Epithelial cell of esophagus (primary cell): ENCODE measurements around the gene FOXO4.

Source experiments
- DNase-seq: peaks from one replicate; pipeline ENCODE4 v3.0.0; 2010; ENCODE audit warnings: low read depth
- H3K4me3 ChIP-seq: 2 replicates; pipeline ENCODE4 v1.5.1; 2011; ENCODE audit warnings: mild to moderate bottlenecking, low read length, control low read depth
- TF ChIP-seq, protein P1 (sequence below): IDR thresholded peaks from 2 replicates; pipeline ENCODE4 v1.5.1; 2011; ENCODE audit warnings: low read depth, mild to moderate bottlenecking, low read length, control low read depth, inconsistent platforms; ENCODE audit not compliant: insufficient read depth; ENCODE audit errors: missing control alignments

FOXO4 gene

DNA sequence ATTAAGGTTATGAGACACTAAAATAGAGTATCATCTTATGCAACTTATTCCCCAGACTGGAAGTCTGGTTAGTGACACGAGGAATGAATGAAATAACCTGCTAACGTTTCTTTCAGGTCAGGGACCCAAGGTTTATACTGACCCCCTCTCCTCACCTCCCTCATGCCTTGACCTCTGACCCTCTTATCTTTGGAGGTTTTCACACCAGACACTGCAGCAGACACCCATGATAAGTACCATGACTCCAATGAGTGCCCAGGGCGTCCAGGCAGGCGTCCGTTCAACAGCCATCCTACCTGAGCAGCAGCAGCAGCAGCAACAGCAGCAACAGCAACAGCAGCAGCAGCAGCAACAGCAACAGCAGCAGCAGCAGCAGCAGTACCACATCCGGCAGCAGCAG is 44.8 kb downstream of the FOXO4 start:
- DNase-seq, result no peak
- no peak overlapping the region for H3K4me3 ChIP-seq
- TF ChIP-seq, protein P1, sequence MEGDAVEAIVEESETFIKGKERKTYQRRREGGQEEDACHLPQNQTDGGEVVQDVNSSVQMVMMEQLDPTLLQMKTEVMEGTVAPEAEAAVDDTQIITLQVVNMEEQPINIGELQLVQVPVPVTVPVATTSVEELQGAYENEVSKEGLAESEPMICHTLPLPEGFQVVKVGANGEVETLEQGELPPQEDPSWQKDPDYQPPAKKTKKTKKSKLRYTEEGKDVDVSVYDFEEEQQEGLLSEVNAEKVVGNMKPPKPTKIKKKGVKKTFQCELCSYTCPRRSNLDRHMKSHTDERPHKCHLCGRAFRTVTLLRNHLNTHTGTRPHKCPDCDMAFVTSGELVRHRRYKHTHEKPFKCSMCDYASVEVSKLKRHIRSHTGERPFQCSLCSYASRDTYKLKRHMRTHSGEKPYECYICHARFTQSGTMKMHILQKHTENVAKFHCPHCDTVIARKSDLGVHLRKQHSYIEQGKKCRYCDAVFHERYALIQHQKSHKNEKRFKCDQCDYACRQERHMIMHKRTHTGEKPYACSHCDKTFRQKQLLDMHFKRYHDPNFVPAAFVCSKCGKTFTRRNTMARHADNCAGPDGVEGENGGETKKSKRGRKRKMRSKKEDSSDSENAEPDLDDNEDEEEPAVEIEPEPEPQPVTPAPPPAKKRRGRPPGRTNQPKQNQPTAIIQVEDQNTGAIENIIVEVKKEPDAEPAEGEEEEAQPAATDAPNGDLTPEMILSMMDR, result no peak

DNA sequence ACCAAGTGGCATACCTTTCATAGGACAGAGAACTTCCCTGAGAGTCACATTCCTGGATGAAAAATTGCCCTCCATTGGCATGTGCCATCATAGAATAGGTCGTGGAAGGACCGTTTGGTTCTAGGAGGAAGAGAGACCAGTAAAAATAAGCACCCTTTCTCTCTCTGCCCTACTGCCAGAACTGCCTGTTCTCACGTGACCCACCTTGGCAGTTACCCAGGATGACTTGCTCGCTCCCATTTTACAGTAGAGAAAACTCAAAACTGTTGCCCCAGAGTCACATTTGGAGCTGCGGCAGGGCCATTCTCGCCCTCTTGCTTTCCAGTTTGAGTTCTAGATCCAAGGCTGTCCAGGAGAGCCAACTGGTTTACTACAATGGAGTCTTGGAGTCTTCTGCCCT is 47.9 kb downstream of the FOXO4 start:
- TF ChIP-seq, protein P1, result no peak
- no peak overlapping the region for H3K4me3 ChIP-seq
- DNase-seq, result no peak

DNA sequence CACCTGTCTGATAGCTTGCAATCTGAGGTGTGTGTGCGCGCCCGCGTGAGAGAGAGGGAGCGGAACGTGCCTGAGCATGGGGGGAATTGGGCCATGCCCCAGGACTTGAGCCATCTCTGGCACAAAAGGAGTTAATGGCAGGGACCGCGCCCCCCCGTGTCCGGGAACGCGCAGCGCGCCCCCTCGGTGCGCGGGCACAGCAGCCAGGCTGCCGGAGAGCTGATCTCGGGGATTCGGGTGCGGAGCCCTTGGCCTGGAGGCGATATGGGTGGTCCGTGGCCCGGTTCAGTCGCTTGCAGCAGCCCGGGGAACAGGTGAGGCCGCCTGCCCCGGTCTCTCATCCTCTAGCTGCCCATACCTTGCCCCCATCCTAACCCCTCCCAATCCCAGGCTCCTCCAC is 49.0 kb downstream of the FOXO4 start, which contains the start of gene NLGN3:
Gene NLGN3 (plus strand): TSS at position 191 of the 400 bp plus-strand sequence. CDS start 2,909 bp downstream, outside the sequence.
- no peak within 1 kb of the TSS for H3K4me3 ChIP-seq
- DNase-seq, result no peak

DNA sequence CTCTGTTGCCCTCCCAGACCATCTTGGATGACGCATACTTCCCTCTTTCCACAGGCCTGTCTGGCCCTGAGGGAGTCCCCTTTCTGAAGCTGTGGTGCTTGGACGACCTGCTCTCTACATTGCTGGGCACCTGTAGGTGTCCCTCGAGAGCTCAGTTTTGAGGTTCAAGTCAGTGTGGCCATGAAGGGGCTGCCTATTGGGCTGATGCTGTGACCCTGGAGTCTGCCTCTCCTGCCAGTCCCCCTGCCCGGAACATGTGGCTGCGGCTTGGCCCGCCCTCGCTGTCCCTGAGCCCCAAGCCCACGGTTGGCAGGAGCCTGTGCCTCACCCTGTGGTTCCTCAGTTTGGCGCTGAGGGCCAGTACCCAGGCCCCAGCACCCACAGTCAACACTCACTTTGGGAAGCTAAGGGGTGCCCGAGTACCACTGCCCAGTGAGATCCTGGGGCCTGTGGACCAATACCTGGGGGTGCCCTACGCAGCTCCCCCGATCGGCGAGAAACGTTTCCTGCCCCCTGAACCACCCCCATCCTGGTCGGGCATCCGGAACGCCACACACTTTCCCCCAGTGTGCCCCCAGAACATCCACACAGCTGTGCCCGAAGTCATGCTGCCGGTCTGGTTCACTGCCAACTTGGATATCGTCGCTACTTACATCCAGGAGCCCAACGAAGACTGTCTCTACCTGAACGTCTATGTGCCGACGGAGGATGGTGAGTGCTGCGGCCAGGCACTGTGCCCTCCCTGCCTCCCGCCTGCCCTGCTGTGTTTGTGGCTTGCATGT is 52.0 kb downstream of the FOXO4 start:
- TF ChIP-seq, protein P1, result no peak
- DNase-seq, result no peak
- H3K4me3 ChIP-seq, result no peak overlapping the region

More for the DNA sequence above, 49.0 kb downstream of the FOXO4 start, which contains the start of gene NLGN3:
- TF ChIP-seq, protein P1, result no peak

DNA sequence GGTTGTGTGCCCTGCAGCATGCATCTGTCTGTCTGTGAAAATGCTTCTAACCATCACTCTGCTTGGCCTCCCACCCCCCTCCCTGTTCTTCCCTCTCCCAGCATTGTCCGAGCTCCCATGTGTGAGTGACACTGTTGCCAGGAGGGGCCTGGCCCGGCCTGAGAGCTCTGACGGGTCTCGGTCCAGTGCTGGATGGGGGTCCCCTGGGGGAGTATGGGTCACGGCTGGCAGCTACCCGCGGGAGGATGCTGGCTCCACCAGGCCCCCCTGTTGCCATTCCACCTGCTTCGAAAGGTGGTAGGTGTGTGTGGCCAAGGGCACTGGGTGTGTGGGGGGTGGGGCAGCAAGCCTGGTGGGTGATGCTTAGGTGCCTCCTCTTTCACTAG is 52.6 kb downstream of the FOXO4 start:
- DNase-seq, result no peak
- H3K4me3 ChIP-seq, result no peak overlapping the region
- TF ChIP-seq, protein P1, result no peak

DNA sequence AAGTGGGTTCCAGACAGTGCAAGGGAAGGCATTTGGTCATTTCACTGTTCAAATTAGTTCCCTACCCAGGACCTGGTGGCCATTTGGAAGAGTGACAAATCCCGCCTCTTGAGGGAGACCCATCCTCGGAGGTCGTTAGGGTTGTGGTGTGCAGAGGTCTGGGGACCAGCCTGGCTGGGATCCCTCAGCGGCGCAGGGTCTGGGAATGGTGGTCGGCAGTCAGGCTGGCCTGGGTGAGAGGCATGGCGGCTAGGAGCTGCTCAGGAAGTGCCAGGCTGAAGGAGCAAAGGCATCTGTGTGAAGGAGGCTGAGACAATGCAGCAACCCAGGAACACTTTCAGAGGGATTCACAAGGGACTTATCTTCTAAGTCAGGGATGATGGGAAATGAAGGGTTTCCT is 55.7 kb downstream of the FOXO4 start:
- TF ChIP-seq, protein P1, result no peak
- H3K4me3 ChIP-seq, result no peak overlapping the region
- DNase-seq, result no peak
